ENCODE measurements around the gene AHCYL2. TPM values are rescaled to one million over a fixed set of nuclear protein-coding genes. Genes with fewer than 3 reads are reported as not detected.

AHCYL2 gene
- total RNA-seq, 1 experiment from 2014 or later, result 23.2 TPM

- Mint-ChIP-seq H3K4me1 (no peaks in the 10 kb centered on the region), H3K36me3 (ENCODE audit: insufficient read depth in 1 of 3, low read depth in 3 of 3) (no peaks in the 10 kb centered on the region), H3K4me3 (no peak overlapping the region), H3K27me3 (ENCODE audit: low read depth) (no peaks in the 10 kb centered on the region), H3K27ac (0 out of 7 replicates have a peak overlapping the region, but pooled peaks of 1 of the 3 experiments have one; percentile 21), H3K9me3 (no peaks in the 10 kb centered on the region; a peak in 2 of 5 replicates)
- Histone ChIP-seq H3K23me2 (ENCODE audit: insufficient read length, low read depth, low read length, poor library complexity, severe bottlenecking) (no peaks in the 10 kb centered on the region), H3T11ph (ENCODE audit: low read length) (no peak overlapping the region), H4K5ac (ENCODE audit: insufficient read length, low read depth, low read length) (no peak overlapping the region), H2AFZ (ENCODE audit: low read length) (no peak overlapping the region), H3K27me3 (ENCODE audit: insufficient read depth, low read length) (no peaks in the 10 kb centered on the region), H4K8ac (replicated peaks; ENCODE audit: insufficient read length, low read depth, low read length) (no peak overlapping the region), H3K18ac (ENCODE audit: insufficient read length, low read depth, low read length) (no peak overlapping the region), H3K79me2 (ENCODE audit: insufficient read depth, low read length) (no peaks in the 10 kb centered on the region), H2AK5ac (ENCODE audit: insufficient read length, low read length) (no peak overlapping the region), H2BK5ac (ENCODE audit: insufficient read length, low read length) (no peak overlapping the region), H3K4me1 (ENCODE audit: insufficient read depth, low read length) (no peaks in the 10 kb centered on the region), H4K91ac (ENCODE audit: insufficient read length, low read depth, low read length) (no peak overlapping the region), H3K14ac (ENCODE audit: insufficient read depth, low read length) (no peak overlapping the region), H2BK12ac (ENCODE audit: insufficient read length, low read depth, low read length) (no peak overlapping the region), H3K56ac (ENCODE audit: insufficient read length, low read depth, low read length) (no peak overlapping the region), H2BK15ac (ENCODE audit: low read depth, low read length) (no peak overlapping the region), H3K4me2 (ENCODE audit: insufficient read depth, insufficient read length, low read length) (no peak overlapping the region), H3K4ac (ENCODE audit: low read depth, low read length) (no peak overlapping the region), H3K9ac (ENCODE audit: extremely low read depth, insufficient read length, low read length) (no peak overlapping the region), H4K20me1 (ENCODE audit: control insufficient read depth, insufficient read depth, insufficient read length) (no peaks in the 10 kb centered on the region), H3K27ac (ENCODE audit: insufficient read length, low read depth, low read length) (no peak overlapping the region), H2BK20ac (ENCODE audit: low read depth, low read length, poor library complexity, severe bottlenecking) (no peak overlapping the region), H3K23ac (ENCODE audit: insufficient read length, low read depth, low read length) (no peak overlapping the region), H3K9me3 (ENCODE audit: control insufficient read depth, low read depth, low read length) (no peaks in the 10 kb centered on the region), H2BK120ac (ENCODE audit: low read depth, low read length, poor library complexity, severe bottlenecking) (no peak overlapping the region), H3K79me1 (ENCODE audit: insufficient read depth, low read depth, low read length, poor library complexity, severe bottlenecking) (no peaks in the 10 kb centered on the region)
- TF ChIP-seq CTCF (conservative IDR thresholded peaks at IDR 0.05), result no peak
- no peak for DNase-seq
- WGBS (ENCODE audit: extremely low coverage, insufficient read length, low lambda C conversion rate), result no CpG with 5 or more reads among the region's 2 CpGs
Measured at GRCh38 chr7:129295015-129295423, 70.2 kb downstream of the AHCYL2 start.

Measured in H9 (cell line).